Measurements from ENCODE around the gene PMPCA. TPM values are rescaled to one million over a fixed set of nuclear protein-coding genes. Genes with fewer than 3 reads are reported as not detected.

PMPCA gene
- total RNA-seq, 2 experiments from 2014 or later: 117 to 120 TPM

DNA sequence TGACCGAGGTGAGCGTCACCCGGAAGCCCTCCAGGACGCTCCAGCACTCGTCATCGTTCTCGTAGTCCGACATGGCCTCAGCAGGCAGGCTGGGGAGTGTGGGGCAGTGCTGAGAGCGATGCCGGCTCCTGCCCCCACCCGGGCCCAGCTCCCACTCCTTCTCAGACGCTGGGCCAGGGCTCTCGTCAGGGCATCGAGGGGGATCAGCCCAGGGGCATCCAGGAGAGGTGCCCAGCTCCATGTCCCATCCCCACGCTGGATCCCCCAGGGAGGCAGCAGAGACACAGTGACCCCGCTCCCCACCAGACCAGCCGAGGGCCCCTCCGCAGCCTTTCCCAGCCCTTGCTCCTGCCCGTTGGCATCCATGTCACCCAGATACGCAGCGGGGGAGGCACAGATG, 38.5 kb upstream of the PMPCA start:
- ChIA-PET POLR2A (no interaction called here), CTCF (interaction anchor here (1.0 kb wide), 1 partner anchor 59 kb away, joined by 3 read pairs; no protein-coding TSS in a partner anchor)

DNA sequence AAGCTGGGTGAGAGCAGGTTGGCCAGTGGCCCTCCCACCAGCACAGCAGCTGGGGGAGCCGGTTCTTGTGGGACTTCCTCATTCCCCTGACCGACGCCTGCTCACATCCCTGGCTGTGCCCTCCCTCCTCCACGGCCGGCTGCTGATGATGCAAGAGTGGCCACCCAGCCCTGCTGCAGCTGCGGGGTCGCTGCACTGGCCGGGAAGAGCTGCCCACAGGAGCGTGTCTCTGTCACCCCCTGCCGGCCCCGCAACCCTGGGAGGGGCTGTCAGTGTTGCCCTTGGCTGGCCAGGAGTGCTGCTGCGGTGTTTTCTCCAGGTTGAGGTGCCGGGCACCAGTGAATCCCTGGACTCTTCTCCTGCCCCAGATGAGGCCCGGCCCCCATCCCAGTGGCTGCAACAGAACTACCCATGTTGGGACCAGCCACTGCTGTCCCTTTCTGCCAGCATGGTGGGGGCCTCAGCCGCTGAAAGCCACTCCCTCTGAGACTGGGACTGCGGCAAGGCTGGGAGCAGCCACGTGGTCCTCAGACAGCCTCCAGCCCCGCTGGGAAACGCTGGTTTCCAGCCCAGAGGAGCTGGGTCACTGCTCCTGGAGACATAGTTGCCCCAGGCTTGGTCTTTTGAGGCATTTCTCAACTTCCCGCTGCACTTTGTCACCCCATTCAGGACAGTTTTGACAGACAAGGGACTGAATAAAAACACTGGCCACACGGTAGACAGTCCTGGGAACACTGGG, 37.7 kb upstream of the PMPCA start:
- POLR2A ChIA-PET: no interaction called here
- CTCF ChIA-PET: interaction anchor here (1.0 kb wide), 1 partner anchor 59 kb away, joined by 3 read pairs; no protein-coding TSS in a partner anchor

DNA sequence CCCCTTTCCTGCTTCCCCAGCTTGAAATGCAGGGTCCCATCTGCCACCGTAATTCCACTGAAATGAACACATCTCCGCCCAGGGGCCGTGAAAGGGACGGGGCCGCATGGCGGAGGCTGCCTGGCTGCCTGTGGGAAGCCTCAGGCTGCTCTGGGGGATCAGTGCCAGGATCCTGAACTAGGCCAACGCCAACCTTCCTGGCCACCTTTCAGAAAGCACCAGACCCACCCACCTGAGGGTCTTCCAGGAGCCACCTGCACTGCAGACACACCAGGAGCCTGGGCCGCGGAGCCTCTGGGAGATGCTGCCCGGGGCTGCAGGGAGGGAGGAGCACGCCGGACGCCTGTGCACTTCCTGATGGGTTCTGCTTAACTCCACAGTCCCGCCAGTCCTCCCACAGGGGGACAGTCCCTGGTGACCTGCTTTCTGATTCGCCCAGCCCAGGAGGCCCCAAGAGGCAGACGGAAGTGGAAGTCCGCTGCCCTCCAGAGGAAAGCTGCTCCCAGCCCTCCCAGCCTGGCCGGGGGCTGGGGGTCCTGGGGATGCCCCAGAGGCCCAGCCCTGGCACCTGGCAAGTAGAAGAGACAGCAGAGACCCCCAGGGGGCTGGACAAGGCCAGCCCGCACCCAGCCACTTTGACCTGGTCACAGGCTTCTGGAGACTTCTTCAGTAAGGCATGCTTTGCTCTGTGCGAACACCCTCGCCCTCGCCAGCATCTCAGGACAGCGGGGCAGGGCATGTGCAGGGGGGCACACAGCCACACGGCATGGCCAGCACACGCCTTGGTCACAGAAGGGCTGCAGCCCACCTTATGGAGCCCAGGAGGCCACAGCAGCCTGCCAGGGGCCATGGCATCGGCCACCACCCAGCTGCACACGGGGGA, 36.9 kb upstream of the PMPCA start, which contains the start of gene CARD9:
Gene CARD9 (minus strand): TSS at position 370 of the 883 bp plus-strand sequence. CDS start 1,591 bp downstream, outside the sequence.
- CTCF ChIA-PET: no interaction called here

DNA sequence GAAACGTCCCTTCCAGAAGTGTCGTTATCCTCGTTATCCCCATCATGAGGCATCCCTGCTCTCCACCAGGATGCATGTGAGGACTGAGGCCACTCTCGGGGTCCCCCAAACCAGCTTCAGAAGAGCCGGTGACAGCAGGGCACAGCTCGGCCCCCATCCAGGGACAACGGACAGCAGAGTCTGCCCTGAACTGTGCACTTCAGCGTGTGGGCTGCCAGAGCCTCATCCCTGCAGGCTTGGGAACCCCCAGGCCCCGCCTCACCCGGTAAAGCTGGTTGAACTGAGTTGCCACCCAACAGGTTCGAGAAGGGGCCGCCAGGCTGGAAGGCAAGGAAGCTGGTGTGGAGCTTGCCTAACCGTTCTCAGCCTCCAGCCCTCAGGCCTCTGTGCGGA, 36.3 kb upstream of the PMPCA start:
- CTCF ChIA-PET: no interaction called here

More for the DNA sequence above, 36.9 kb upstream of the PMPCA start, which contains the start of gene CARD9:
- POLR2A ChIA-PET: no interaction called here

DNA sequence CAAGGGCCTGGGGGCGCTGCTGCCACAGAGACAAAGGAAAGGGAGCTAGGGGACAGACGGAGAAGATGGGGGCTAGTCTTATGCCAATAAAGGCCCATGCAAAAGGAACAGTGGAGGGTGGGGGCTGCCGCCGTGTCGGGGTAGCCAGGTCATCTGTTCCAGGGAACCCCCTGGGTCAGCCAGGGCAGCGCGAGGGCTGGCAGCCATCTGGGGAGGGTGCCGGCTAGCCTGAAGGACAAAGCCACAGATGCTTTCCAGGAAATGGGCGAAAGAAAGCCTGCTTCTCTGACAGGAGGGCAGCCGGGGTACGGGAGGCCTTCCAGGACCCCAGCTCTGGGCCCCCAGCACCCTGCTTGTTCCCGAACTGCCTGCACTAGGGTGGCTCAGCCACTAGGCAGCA, 35.4 kb upstream of the PMPCA start:
- CTCF ChIA-PET: interaction anchor here (0.6 to 0.9 kb wide), 2 partner anchors 11 to 33 kb away, joined by 3 read pairs; no protein-coding TSS in a partner anchor
- POLR2A ChIA-PET: interaction anchor here (0.9 kb wide), 1 partner anchor 9 kb away, joined by 4 read pairs; no protein-coding TSS in a partner anchor

More for the DNA sequence above, 36.3 kb upstream of the PMPCA start:
- POLR2A ChIA-PET: no interaction called here

DNA sequence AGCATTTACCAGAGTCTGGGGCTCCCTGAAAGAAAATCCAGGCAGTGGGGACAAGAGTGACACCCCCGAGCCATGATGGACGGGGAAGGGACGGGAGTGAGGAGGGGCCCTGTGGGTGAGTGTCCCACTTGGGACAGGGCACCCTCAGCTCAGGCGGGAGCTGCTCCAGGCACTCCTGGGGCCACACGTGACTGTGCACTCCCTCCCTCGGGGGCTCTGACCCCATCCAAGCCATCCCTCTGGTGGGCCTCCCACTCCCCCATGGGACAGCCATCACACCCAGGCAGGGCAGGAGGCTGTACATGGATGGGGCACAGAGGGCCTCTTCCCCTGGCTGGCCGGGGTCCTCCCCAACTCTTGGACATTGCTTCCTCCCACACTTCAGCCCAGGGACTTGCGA, 34.0 kb upstream of the PMPCA start:
- CTCF ChIA-PET: interaction anchor here (1.2 kb wide), 1 partner anchor 13 kb away, joined by 3 read pairs; the partner anchor contains the start of gene DNLZ
- POLR2A ChIA-PET: no interaction called here

DNA sequence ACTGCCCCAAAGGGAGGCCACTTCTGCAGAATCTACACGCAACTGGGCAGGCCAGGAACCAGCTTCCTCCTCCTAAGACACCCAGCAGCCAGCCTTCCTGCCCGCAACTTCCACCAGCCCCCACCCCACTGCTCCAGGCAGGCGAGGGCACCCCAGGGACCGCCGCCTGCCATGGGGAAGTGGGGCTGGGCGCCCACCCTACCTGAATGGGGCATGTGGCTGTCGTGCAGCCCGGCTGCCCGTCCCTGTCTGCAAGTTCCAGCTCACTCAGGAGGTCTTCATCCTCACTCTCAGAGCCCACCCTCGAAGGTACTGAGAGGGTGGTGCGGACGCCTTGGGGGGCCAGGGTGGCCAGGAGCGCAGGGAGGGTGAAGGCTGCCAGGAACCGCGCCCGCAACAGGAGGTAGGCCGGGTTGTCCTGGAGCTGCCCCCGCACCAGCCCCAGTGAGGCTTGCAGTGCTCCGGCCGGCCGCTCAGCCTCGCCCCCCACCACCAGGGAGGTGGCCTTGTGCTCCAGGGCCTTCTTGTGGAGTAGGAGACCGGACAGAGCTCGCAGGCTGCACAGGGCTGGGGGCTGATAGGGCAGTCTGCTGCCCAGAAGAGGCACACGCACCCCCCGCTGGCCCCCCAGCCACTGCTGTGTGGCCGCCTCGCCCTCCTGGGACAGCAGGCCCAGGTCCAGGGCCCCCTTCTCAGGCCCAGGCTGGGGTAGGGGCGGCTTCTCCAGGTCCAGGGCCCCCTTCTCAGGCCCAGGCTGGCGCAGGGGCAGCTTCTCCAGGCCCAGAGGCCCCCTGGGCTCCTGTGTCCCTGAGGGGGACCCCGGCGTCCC, 32.9 kb upstream of the PMPCA start:
- CTCF ChIA-PET: interaction anchor here (1.2 to 1.4 kb wide), 2 partner anchors 14 to 23 kb away, joined by 3 read pairs; partner anchors contain the start of gene DNLZ
- POLR2A ChIA-PET: interaction anchor here (0.6 kb wide), 1 partner anchor 103 kb away, joined by 4 read pairs; no protein-coding TSS in a partner anchor

DNA sequence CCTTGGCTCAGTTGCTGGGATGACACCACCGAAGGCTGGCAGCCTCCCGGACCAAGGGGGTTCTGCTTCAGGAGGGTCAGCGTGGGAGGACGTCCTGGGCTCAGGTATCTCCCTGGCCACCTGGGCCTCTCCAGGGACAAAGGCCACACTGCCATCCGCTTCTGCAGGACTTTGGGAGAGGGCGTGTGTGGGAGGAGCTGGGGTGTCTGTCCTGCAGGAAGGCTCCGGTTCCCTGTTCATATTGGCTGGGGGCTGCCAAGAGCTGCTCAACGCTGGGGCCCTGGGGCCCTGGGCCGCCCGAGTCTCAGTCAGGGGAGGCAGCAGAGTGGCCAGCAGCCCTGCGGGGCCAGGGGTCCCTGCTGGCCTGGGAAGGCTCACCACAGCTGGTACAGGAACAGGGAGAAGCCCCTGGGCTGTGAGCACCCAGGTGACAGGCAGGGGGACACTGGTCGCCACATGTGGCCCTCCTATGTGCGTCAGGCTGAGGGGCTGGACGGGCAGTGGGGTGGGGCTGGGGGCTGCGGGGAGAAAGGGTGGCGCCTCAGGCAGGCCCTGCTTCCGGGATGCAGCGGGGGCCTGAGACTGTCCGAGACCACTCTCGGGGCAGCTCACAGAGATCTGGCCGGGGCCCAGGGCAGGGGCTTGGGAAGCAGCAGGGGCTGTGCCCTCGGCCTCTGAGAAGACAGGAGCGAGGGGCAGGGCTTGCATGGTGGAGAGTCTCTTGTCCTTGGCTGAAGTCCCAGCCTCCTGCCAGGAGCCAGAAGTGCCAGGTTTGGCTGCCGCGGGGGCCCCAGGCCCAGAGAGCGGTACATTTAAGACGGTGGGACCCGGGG, 32.1 kb upstream of the PMPCA start:
- ChIA-PET CTCF (interaction anchor here (1.4 kb wide), 1 partner anchor 22 kb away, joined by 3 read pairs; no protein-coding TSS in a partner anchor), POLR2A (no interaction called here)

DNA sequence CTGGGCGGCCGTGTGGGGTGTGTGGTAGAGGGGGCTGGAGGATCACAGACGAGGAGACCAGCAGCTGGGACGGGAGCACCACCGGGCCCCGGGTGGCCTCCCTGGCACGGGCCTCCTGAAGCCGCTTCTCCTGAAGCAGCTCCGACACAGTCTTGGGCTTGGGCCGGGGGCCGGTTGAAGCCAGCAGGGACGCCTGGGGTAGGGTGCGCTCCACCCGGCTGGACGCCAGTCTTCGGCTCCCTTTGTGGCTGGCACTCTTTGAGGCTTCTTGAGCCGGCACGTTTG, 31.5 kb upstream of the PMPCA start:
- ChIA-PET POLR2A (no interaction called here), CTCF (no interaction called here)

DNA sequence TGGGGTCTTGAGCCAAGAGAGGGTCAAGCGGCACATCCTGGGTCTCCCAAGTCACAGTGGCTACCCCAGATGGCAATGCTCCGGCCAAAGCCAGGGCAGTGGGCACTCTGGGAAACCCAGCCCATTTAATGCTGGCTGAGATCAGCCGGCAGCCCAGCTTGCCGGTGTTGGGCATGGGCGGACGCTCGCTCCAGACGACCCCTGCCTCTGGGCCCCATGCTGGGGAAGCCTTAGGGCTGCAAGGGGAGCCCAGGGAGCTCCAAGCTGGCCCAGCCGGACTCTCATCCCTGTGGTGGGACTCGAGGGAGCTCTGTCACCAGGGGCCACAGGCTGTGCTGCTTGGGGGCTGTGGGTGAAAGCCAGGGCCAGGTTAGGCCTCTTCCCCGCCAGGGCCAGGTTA, 31.1 kb upstream of the PMPCA start:
- POLR2A ChIA-PET: no interaction called here
- CTCF ChIA-PET: no interaction called here

DNA sequence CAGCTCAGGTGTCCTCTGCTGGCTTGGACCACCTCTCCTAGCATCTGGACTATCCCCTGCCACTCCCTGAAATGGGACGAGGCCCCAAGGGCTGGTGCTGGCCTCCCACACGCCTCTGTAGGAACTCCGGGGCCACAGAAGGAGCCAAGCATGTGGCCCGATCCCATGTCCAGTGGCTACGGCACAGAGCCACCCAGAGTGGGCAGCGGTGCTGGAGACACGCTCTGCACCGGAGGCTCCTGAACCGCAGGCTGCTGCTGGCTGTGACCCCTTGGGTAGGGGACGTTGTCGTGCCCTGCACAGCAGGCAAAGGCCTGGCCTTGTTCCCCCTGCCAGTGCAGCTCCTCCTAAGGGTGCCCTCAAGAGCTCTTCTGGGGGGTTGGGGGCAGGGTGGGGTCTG, 30.6 kb upstream of the PMPCA start:
- CTCF ChIA-PET: no interaction called here
- POLR2A ChIA-PET: no interaction called here

DNA sequence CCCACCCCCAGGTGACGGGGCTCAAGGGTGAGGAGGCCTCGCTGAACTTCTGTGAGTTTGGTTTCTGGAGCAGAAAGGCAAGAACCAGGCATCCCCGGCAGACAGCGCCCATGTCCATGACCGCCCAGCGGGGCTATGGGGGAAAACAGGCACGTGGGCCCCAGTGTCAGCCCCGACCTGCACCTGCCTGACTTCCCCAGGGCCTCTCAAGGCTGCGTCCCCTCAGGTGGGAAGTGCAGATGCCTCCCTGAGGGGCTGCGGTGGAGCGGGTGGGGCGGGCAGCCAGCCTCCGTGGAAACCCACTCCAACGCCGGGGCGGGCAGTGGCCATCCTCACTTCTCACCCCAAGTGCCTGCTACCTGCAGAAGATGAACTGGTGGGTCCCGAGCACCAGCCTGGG, 30.1 kb upstream of the PMPCA start:
- ChIA-PET POLR2A (no interaction called here), CTCF (no interaction called here)

DNA sequence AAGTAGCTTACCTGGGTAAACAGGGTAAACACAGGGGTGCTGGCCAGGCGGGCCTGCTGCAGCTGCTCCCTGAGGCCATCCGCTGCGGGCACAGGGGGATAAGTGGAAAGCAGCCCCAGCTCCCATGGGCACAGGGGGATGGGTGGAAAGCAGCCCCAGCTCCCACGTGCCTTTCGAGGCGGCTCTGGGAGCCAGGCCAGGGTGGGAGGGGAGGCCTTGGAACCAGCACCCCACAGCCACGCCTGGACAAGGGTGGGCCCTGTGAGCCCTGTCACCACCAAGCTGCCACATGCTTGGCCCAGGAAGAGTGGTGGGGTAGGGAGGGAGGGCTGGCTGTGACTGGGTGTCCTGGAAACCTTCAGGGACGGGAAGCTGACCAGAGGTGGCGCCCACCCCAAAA, 29.1 kb upstream of the PMPCA start:
- ChIA-PET POLR2A (interaction anchor here (1.3 kb wide), 1 partner anchor 11 kb away, joined by 3 read pairs; no protein-coding TSS in a partner anchor), CTCF (no interaction called here)

DNA sequence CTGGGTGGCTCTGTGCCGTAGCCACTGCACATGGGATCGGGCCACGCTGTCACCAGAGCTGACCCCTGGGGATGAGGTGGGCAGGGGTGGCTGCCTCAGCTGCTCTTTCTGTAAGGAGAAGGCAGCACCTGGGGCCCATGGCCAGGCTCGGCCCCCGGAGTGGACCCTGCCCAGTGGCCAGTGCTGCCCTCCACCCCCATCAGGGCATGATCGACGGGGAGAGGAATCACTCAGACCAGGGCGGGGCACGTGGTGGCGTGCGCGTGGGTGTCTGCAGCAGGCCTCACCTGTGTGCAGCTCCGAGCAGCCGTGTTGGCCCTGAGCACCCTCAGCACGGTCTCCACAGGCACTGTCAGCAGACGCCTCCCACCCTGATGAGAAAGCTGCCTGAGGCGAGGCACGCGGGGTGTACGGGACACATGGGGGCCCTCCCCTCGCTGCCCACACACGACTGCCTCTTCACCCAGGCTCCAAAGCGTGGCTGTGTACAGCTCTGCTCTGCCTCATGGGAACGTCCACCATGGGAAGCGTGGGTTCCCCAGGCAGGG, 28.4 kb upstream of the PMPCA start:
- POLR2A ChIA-PET: interaction anchor here (1.3 kb wide), 1 partner anchor 11 kb away, joined by 3 read pairs; no protein-coding TSS in a partner anchor
- CTCF ChIA-PET: no interaction called here

DNA sequence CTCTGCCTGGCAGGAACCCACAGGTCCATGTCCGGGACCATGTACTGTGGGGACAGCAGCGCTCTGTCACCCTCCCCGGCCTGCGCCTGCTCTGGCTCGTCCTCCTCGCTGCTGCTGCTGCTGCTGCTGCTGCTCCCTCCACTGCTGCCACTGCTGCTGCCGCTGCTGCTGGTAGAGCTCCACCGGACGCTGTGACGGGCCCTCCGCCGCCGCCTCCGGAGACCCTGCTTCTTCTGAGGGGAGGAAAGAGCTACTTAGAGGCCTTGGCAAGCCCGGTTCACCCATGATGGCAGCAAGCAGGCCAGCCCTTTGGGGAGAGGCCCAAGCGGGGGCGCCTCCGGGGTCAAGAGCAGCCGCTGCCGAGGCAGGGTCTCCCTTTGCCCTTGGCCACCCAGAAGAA, 27.0 kb upstream of the PMPCA start:
- POLR2A ChIA-PET: no interaction called here
- CTCF ChIA-PET: no interaction called here

DNA sequence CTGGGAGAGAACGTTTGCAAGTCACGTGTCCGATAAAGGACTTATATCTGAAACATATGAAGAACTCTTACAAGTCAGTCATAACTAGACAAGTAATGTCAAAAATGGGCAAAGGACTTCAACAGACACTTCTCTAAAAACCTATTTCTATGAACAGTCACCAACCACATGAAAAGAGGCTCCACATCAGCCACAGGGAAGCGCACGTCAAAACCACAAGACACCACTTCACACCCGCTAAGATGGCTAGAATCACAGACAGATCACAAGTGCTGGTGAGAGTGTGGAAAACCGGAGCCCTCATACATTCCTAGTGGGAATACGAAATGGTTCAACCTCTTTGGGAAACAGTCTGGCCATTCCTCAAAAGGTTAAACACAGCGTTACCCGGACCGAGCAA, 25.4 kb upstream of the PMPCA start:
- ChIA-PET POLR2A (interaction anchor here (0.7 kb wide), 1 partner anchor 38 kb away, joined by 3 read pairs; no protein-coding TSS in a partner anchor), CTCF (interaction anchor here (1.3 to 2.1 kb wide), 3 partner anchors 15 to 21 kb away, joined by 3 to 5 read pairs (median 4); partner anchors contain the start of genes DNLZ and SNAPC4)

DNA sequence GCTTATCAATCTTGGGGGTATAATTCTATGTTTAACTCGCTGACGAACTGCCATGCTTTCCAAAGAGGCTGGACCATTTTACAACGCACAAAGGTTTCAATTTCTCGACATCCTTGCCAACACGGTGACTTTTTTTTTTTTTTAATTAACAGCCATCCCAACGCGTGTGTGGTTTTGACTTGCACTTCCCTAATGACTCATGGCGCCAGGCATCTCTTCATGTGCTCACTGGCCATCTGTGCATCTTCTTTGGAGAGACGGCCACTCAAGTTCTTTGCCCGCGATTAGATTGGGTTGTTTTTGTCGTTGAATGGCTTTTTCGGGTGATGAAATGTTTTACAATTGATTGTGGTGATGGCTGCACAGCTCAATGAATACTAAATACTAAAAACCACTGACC, 24.4 kb upstream of the PMPCA start:
- ChIA-PET CTCF (interaction anchor here (2.0 to 2.1 kb wide), 2 partner anchors 14 to 18 kb away, joined by 4 to 5 read pairs; partner anchors contain the start of gene SNAPC4), POLR2A (interaction anchor here (0.6 kb wide), 1 partner anchor 141 kb away, joined by 3 read pairs; no protein-coding TSS in a partner anchor)

DNA sequence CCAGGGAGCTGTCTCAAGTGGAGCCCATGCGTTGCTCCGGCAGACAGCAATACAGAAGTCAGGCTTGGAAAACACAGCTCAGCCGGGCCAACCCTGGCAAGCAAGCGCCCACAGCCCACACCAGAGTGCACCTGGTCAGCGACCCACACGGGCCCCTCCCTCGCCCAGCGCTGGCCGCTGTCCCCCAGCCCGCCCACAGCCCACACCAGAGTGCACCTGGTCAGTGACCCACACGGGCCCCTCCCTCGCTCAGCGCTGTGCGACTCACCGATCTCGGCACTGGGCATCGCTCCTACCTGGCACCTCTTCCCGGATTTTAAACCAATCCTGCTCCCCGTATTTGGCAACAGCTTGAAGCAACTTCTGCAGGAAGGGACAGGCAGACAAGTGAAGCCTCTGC, 23.2 kb upstream of the PMPCA start:
- CTCF ChIA-PET: interaction anchor here (2.0 kb wide), 1 partner anchor 17 kb away, joined by 5 read pairs; no protein-coding TSS in a partner anchor
- POLR2A ChIA-PET: no interaction called here

All from activated CD8-positive, alpha-beta memory T cell treated with anti-CD3 and anti-CD28 coated beads for 36 hours (primary cell).